GM21528 (cell line): ENCODE data around the gene MMP24.

Experiments
- ATAC-seq: cut with Tn5 transposase; IDR thresholded peaks from one replicate; pipeline ENCODE4 v1.9.1; 2021; ENCODE audit warnings: mild to moderate bottlenecking, moderate library complexity; ENCODE audit not compliant: unreplicated experiment, low FRiP score

Gene MMP24

GRCh38 chr20:35326021-35326739, 99.7 kb downstream of the MMP24 start:
- ATAC-seq: no peak
